ENCODE data around the gene GIT2. TPM values are rescaled to one million over a fixed set of nuclear protein-coding genes. Genes with fewer than 3 reads are reported as not detected.

Gene GIT2
- total and polyA plus RNA-seq, 2 of the 8 experiments (the other 6 are each of a cell fraction or from before 2014, with no cell fraction given) = 9.6 to 20.7 TPM

DNA sequence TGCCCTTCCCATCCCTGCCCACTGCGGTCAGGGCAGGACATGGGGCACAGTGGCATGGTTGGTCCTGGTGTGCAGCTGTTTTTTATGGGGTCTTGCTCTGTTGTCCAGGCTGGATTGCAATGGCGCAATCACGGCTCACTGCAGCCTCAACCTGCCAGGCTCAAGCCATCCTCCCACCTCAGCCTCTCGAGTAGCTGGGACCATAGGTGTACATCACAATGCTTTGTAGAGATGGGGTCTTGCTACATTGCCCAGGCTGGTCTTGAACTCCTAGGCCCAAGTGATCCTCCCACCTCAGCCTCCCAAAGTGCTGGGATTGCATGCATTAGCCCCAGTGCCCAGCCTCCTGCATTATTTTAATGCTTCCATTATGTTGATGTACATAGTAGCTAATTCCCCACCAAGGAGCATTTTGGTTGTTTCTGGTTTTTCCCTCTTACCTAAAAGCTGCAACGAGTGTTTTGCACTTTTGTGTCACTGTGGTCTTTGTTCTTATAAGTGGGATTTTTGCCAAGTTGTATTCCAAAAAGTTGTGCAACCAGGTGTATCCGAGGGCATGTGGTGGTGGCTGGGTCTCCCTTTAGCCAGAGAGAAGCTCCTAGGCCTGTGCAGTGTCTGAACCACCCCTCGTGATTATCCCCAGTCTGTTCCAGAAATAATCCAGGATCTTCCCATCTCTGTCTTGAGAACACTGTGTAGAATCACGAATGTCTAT, 85.8 kb downstream of the GIT2 start (continued):
- TF ChIP-seq CHD7 (IDR thresholded peaks at IDR 0.05; ENCODE audit: insufficient replicate concordance, low read length) (no peak), RNF2 (IDR thresholded peaks at IDR 0.05; ENCODE audit: borderline replicate concordance, low read depth, low read length, missing control alignments, poor library complexity, severe bottlenecking) (no peak), NANOG (IDR thresholded peaks at IDR 0.05; ENCODE audit: insufficient read depth, low read depth, low read length, poor library complexity, severe bottlenecking) (no peak), RFX5 (IDR thresholded peaks at IDR 0.05; ENCODE audit: borderline replicate concordance, low read depth, low read length) (no peak), SIX5 (IDR thresholded peaks at IDR 0.05; ENCODE audit: low read depth, low read length) (no peak), USF2 (IDR thresholded peaks at IDR 0.05; ENCODE audit: low read length) (no peak)
